Ectodermal cell (in vitro differentiated cells): ENCODE measurements around the gene CLCNKA. TPM values are rescaled to one million over a fixed set of nuclear protein-coding genes. Genes with fewer than 3 reads are reported as not detected.
"Not testable (repeated sequence)": the region's sequence is repeated elsewhere in the genome, so short reads cannot be mapped to it uniquely, and the experiment has no call there.

Experiments
- H3K27ac ChIP-seq: 2 replicates; pipeline ENCODE4 v1.7.0; 2013; ENCODE audit warnings: mild to moderate bottlenecking, low read depth, low read length; ENCODE audit not compliant: insufficient read depth, poor library complexity, severe bottlenecking
- H3K27me3 ChIP-seq: 2 replicates; pipeline ENCODE4 v1.7.0; 2013; ENCODE audit warnings: mild to moderate bottlenecking, low read length; ENCODE audit not compliant: insufficient read depth, control insufficient read depth, poor library complexity, severe bottlenecking
- H3K36me3 ChIP-seq: one replicate; pipeline ENCODE4 v1.7.0; 2013; ENCODE audit warnings: low read length; ENCODE audit not compliant: control insufficient read depth, insufficient read depth
- H3K4me1 ChIP-seq: one replicate; pipeline ENCODE4 v1.7.0; 2013; ENCODE audit warnings: low read length; ENCODE audit not compliant: control insufficient read depth, insufficient read depth
- H3K4me3 ChIP-seq: 2 replicates; pipeline ENCODE4 v1.7.0; 2013; ENCODE audit warnings: low read depth, low read length, control low read depth; ENCODE audit not compliant: insufficient read depth
- H3K9me3 ChIP-seq: 2 replicates; pipeline ENCODE4 v1.7.0; 2013; ENCODE audit warnings: mild to moderate bottlenecking, low read length, moderate library complexity; ENCODE audit not compliant: control insufficient read depth
- WGBS, 2 experiments: methylation state at CpG; one replicate each; pipeline ENCODE4 v1.1.7; 2013; ENCODE audit warnings: missing lambda C conversion rate in 2 of 2; 5-methylcytosine and 5-hydroxymethylcytosine counted together
- polyA plus RNA-seq, 4 experiments: library from polyadenylated mRNA; stranded (reverse); fragments of 50-300 nt; gene quantifications; one replicate each; pipeline ENCODE4 v1.2.3, GENCODE V29; 2013

Gene CLCNKA
- polyA plus RNA-seq (2013, experiment 1 of 4): not detected
- not detected for polyA plus RNA-seq (2013, experiment 2 of 4)
- not detected for polyA plus RNA-seq (2013, experiment 3 of 4)
- not detected for polyA plus RNA-seq (2013, experiment 4 of 4)

- 73 to 76% methylated on average over 6 of the region's 6 CpGs for WGBS, 2 experiments
- H3K27me3 ChIP-seq: no peaks in the 10 kb centered on the region
- H3K4me3 ChIP-seq: no peak within 1 kb of the TSS
These were observed at the start of gene CLCNKA for GRCh38 chr1:16021681-16022080. CLCNKA (plus strand) TSS chr1:16022036; CDS start chr1:16022620, 584 bp downstream.

GRCh38 chr1:15972409-15972808 lies 49.4 kb upstream of the CLCNKA start:
- H3K9me3 ChIP-seq: no peaks in the 10 kb centered on the region
- no peaks in the 10 kb centered on the region for H3K27me3 ChIP-seq
- no peak overlapping the region for H3K27ac ChIP-seq
- WGBS, 2 experiments: 89 to 92% methylated on average over 1 of the region's 1 CpG
- H3K4me1 ChIP-seq: no peaks in the 10 kb centered on the region
- no peak overlapping the region for H3K4me3 ChIP-seq
- H3K36me3 ChIP-seq: peaks cover 16% of the 10 kb centered on the region

More at GRCh38 chr1:16021681-16022080, at the start of gene CLCNKA:
- no peaks in the 10 kb centered on the region for H3K9me3 ChIP-seq
- H3K4me1 ChIP-seq: peaks cover 19% of the 10 kb centered on the region
- no peaks in the 10 kb centered on the region for H3K36me3 ChIP-seq
- H3K27ac ChIP-seq: no peak within 1 kb of the TSS

DNA sequence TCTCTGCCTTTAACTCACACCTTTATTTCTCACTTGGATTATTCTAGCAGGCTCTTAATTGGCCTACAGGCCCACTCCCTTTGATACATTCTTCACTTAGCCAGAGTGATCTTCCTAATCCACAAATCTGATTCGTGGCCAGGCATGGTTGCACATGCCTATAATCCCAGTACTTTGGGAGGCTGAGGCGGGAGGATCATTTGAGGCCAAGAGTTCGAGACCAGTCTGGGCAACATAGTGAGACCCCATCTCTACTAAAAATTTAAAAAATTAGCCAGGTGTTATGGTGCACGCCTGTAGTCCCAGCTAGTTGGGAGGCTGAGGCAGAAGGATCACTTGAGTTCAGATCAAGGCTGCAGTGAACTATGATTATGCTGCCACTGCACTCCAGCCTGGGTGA lies 48.1 kb upstream of the CLCNKA start:
- no peaks in the 10 kb centered on the region for H3K27me3 ChIP-seq
- peaks cover 12% of the 10 kb centered on the region for H3K36me3 ChIP-seq
- WGBS, 2 experiments: 92 to 93% methylated on average over 4 of the region's 4 CpGs
- no peak overlapping the region for H3K27ac ChIP-seq
- no peaks in the 10 kb centered on the region for H3K4me1 ChIP-seq
- no peaks in the 10 kb centered on the region for H3K9me3 ChIP-seq
- H3K4me3 ChIP-seq: no peak overlapping the region

DNA sequence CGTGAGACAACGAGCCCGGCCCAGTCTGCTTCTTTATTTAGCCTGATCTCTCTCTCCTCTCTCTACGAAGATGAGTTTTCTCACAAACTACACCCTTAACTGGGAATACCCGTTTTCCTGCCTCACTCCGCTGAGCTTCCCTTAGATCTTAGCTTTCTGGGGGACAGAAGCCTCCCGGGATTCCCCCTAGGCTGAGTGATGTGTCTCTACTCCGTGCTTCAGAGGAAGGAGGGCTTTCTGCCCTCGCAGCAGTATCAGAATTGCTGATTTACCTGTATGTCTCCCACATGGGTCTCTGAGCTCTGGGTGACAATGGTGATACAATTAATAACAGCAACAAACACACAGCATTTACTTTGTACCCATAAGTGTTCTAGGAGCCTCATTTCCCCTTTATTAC lies 47.0 kb upstream of the CLCNKA start:
- Histone ChIP-seq H3K27ac (no peak overlapping the region), H3K4me1 (no peaks in the 10 kb centered on the region), H3K4me3 (peak overlapping the region; percentile 83), H3K9me3 (no peaks in the 10 kb centered on the region), H3K27me3 (no peaks in the 10 kb centered on the region), H3K36me3 (peaks cover 1% of the 10 kb centered on the region)
- WGBS, 2 experiments: 66 to 69% methylated on average over 9 of the region's 9 CpGs

DNA sequence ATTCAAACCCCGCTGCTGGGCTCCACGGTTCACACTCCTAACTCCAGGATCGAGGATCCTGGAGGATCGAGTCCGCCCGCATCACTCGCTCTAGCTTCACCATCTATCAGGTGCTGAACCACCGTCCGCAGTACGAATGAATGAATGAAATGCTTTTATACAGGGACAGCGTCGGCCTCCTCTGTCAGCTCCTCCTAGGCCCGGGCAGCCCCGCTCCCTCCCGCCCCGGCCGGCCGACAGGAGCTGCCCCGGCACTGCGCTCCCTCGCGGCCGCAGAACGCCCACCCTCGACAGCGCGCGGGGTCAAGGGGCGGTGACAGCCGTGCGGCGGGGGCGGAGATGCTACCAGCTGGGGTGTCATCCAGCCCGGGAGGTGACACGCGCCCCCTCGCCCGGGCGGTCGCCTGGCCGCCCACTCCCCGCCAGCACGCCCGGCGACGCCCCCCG lies 46.5 kb upstream of the CLCNKA start:
- H3K9me3 ChIP-seq: no peaks in the 10 kb centered on the region
- no peaks in the 10 kb centered on the region for H3K4me1 ChIP-seq
- H3K27ac ChIP-seq: peak overlapping the region; percentile 96
- peak overlapping the region; percentile 83 for H3K4me3 ChIP-seq
- H3K36me3 ChIP-seq: no peaks in the 10 kb centered on the region
- WGBS, 2 experiments: 1% methylated on average over 47 of the region's 47 CpGs
- no peaks in the 10 kb centered on the region for H3K27me3 ChIP-seq

DNA sequence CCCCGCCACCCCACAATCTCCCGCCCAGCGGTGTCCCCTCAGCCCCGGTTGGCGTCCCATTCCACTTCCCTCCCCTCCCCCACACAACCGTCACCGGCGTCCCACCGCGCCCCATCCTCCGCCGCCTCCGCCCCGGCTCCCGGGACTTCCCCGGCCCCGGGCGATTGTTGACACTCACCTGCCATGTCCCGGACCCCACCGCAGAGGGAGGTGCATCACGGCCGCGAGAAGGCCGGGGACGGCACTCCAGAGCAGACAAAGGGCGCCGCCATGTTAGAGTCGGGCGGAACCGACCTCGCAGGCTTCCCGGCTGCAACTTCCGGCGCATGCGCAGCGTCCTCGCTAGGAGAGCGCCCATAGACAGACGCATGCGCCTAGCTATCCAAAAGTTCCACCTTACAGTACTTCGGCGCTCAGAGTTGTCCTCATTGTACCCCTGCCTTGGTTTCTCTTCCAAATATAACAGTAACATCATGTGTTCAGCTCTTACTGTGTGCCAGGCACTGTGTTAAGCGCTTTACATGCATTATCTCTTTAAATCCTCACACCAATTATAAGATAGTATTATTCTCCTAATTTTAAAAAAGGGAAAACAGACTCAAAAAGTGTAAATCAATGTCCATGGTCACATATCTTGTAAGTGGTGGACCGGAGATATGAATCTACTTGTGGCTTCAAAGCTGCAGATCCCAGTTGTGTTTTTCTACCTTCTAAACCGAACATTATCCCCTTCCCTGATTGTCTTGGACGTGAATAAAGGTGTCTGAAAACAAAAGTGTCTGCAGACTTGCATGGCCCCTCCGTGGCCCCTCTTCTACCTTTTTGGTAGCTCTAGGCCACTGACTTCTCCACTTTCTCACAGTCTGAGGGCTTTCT lies 45.8 kb upstream of the CLCNKA start, which contains the start of gene ZBTB17:
Gene ZBTB17, minus strand, starts transcription at position 297 of the 876 bp plus-strand sequence. CDS start 27,606 bp downstream, outside the sequence.
- no peaks in the 10 kb centered on the region for H3K9me3 ChIP-seq
- 8 to 9% methylated on average over 47 of the region's 47 CpGs for WGBS, 2 experiments
- H3K4me1 ChIP-seq: no peaks in the 10 kb centered on the region
- H3K36me3 ChIP-seq: no peaks in the 10 kb centered on the region
- H3K4me3 ChIP-seq: peak within 1 kb of the TSS; percentile 83
- peak within 1 kb of the TSS; percentile 96 for H3K27ac ChIP-seq
- H3K27me3 ChIP-seq: no peaks in the 10 kb centered on the region

DNA sequence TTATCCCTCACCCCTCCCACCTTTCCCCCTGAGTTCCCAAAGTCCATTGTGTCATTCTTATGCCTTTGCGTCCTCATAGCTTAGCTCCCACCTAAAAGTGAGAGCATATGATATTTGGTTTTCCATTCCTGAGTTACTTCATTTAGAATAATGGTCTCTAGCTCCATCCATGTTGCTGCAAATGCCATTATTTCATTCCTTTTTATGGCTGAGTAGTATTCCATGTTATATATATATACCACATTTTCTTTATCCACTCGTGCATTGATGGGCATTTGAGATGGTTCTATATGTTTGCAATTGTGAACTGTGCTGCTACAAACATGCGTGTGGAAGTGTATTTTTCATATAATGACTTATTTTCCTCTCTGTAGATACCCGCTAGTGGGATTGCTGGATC lies 43.9 kb upstream of the CLCNKA start:
- H3K27me3 ChIP-seq, H3K9me3 ChIP-seq, H3K36me3 ChIP-seq, H3K4me3 ChIP-seq, H3K27ac ChIP-seq, H3K4me1 ChIP-seq: not testable (repeated sequence)
- WGBS, 2 experiments: 96 to 98% methylated on average over 2 to 3 of the region's 4 CpGs

DNA sequence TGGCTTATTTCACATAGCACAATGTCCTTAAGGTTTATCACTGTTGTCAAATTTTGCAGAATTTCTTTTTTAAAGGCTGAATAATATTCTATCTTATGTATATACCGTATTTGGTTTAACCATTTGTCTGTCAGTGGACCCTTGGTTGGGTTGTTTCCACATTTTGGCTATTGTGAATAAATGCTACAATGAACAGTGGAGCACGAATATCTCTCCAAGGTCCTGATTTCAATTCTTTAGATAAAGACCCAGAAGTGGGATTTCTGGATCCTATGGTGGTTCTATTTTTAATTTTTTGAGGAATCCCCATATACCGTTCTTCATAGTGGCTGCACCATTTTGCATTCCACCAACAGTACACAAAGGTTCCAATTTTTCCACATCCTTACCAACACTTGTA lies 40.2 kb upstream of the CLCNKA start:
- Histone ChIP-seq H3K27ac (no peak overlapping the region), H3K9me3 (no peaks in the 10 kb centered on the region), H3K36me3 (no peaks in the 10 kb centered on the region), H3K4me1 (no peaks in the 10 kb centered on the region), H3K27me3 (no peaks in the 10 kb centered on the region), H3K4me3 (no peak overlapping the region)
- 81 to 91% methylated on average over 2 to 3 of the region's 3 CpGs for WGBS, 2 experiments

GRCh38 chr1:15983275-15983674 lies 38.6 kb upstream of the CLCNKA start:
- no peaks in the 10 kb centered on the region for H3K4me1 ChIP-seq
- 40 to 56% methylated on average over 1 of the region's 1 CpG for WGBS, 2 experiments
- H3K9me3 ChIP-seq: no peaks in the 10 kb centered on the region
- H3K27ac ChIP-seq: no peak overlapping the region
- no peak overlapping the region for H3K4me3 ChIP-seq
- no peaks in the 10 kb centered on the region for H3K27me3 ChIP-seq
- no peaks in the 10 kb centered on the region for H3K36me3 ChIP-seq

GRCh38 chr1:15985611-15986297 lies 36.1 kb upstream of the CLCNKA start:
- H3K4me1 ChIP-seq: no peaks in the 10 kb centered on the region
- H3K27ac ChIP-seq: no peak overlapping the region
- WGBS, 2 experiments: 75 to 80% methylated on average over 5 of the region's 5 CpGs
- no peaks in the 10 kb centered on the region for H3K27me3 ChIP-seq
- no peaks in the 10 kb centered on the region for H3K9me3 ChIP-seq
- no peak overlapping the region for H3K4me3 ChIP-seq
- H3K36me3 ChIP-seq: no peaks in the 10 kb centered on the region
